Nucleus accumbens (tissue), 56 donors: ENCODE results near the gene PDE4B.
A peak's percentile ranks its signal among the peaks of the same experiment; 100 is the strongest.
"Not testable (repeated sequence)": the region's sequence is repeated elsewhere in the genome, so short reads cannot be mapped to it uniquely, and the experiment has no call there.

Experiments
- DNase-seq, 56 donors: peaks; one replicate each; lab custom pipeline; 2025; lab: John Stamatoyannopoulos, UW

Gene PDE4B

GRCh38 chr1:66395202-66396061 lies 602.7 kb downstream of the PDE4B start:
- no peak for DNase-seq

GRCh38 chr1:66396212-66396890 lies 603.7 kb downstream of the PDE4B start:
- no peak for DNase-seq

DNA sequence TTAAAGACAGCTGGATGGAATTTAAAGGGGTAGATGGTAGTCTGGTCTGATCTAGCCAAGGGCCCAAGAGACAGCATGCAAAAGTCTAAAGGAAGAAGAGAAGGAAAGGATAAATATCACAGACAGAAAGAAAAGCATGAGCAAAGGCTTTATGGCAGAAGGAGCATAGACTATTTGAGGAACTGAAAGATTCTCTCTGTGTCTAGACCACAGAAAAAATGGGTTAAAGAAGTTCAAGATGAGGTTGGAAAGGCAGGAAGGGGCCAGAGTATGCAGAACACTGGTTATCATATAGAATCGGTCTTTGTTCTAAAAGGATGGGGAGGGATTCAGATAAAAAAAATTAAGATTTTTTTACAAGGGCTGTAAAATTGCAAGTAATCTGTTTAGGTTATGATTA lies 604.5 kb downstream of the PDE4B start:
- DNase-seq, result no peak

- DNase-seq, result no peak
Observed at GRCh38 chr1:66399888-66400529, 607.3 kb downstream of the PDE4B start.

GRCh38 chr1:66400660-66401059 lies 608.0 kb downstream of the PDE4B start:
- no peak for DNase-seq

GRCh38 chr1:66401244-66401643 lies 608.5 kb downstream of the PDE4B start:
- no peak for DNase-seq

DNA sequence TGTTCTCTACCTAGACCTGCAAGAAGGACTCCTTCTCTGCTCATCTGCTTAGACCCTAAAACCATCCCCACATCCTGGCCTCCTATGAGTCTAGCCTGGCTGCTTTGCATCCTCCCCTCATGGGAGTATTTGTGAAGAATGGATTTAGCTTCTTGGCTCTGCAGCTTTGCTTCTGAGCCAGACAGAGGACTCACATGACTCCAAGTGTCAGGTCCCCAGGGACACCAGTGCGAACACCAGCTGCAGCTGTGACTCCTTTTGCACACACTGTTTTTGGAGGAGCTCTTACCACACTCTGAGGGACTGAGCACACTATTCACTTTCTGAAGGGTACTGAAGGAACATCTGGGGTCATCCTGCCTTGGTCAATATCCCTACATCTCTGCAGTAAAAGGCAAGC lies 609.5 kb downstream of the PDE4B start:
- peak in 21 of 56 donors; percentile 4 to 49 (median 11) for DNase-seq

GRCh38 chr1:66403007-66403731 lies 610.5 kb downstream of the PDE4B start:
- no peak for DNase-seq

DNA sequence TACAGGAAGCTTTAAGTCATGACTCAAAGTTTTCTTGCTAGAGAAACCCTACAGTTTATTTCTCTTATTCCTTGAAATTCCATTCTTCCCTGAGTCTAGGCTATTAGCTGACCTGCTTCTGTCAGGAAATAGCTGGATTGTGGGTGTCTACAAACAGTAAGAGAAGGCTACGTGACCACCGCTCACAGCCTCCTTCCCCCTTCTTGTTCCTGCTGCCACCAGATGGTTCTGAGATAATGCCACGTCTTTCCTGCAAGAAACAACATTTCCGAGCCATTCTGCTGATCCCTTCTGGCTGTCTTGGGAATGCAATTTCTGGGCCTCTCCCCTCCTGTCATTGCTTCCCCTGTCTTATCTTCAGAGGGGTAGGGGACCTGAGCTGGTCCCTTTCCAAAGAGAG lies 612.4 kb downstream of the PDE4B start:
- DNase-seq, result no peak

DNA sequence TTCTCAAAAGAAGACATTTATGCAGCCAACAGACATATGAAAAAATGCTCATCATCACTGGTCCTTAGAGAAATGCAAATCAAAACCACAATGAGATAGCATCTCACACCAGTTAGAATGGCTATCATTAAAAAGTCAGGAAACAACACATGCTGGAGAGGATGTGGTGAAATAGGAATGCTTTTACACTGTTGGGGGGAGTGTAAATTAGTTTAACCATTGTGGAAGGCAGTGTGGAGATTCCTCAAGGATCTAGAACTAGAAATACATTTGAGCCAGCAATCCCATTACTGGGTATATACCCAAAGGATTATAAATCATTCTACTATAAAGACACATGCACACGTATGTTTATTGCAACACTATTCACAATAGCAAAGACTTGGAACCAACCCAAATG lies 618.8 kb downstream of the PDE4B start:
- DNase-seq, result not testable (repeated sequence)

DNA sequence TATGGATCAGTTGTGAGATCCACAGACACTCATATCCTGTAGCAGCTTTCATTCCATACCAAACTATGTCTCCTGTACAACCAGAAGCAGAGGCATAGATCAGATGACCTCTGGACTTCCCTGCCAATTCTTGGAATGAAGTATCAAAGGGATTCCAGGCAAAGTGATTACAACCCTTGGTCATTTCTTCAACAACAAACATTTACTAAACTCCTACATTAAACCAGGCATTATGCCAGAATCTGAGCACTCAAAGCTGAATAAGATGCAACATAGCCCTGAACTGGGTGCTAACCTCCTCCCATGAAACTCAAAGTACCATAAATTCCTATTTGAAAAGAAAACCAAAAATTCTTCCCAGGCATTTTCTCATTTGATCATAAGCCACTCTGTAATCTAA lies 620.0 kb downstream of the PDE4B start:
- no peak for DNase-seq

DNA sequence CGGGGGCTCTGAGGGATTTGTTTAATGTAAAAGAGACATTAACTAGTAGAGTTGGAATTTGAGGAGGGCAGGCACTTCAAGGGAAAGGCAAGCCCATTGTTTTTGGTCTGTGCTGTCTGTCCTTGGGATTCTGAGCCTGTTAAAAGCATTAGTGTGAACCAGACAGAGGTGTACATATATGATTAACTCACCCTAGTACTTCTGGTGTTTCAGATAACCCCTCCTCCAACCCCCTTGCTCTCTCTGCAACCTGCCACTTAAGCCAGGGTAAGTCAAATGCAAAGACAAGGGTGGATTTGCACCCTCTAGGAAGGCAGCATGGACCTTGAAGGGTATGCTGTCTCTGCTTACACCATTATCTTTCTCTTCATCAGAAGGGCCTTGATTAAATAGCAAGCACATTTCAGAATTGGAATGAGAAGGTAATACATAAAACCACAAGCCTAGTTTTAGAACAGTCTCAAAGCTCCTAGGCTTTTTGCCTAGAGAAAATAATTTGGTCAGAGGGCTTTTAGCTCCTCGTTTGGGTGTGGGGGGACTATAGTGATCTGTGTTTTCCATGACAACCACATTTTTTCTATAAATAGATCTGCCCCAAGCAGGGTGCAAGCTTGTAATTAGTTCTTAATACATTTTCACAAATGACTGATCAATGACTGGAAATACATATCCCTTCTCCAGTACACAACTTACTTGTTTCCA lies 620.6 kb downstream of the PDE4B start:
- DNase-seq, result no peak

GRCh38 chr1:66413838-66414175 lies 621.1 kb downstream of the PDE4B start:
- no peak for DNase-seq

DNA sequence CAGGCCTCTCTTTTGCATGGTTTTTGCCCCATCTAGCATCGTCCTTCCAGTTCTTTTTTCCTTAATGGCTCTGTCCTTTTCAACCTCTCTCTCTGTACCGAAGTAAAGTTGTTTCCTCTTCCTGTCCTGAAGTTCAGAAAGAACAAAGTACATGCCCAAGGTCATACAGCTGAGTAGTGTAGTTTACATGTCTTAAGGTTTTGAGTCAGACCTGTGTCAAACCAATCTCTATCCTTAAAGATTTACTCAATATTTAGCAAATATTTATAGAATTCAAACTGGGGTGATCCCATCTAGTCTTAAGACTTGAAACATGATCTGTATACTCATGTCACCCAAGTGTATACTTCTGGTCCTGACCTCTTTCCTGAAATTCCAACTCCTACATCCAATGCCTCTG lies 622.6 kb downstream of the PDE4B start:
- DNase-seq, result no peak

DNA sequence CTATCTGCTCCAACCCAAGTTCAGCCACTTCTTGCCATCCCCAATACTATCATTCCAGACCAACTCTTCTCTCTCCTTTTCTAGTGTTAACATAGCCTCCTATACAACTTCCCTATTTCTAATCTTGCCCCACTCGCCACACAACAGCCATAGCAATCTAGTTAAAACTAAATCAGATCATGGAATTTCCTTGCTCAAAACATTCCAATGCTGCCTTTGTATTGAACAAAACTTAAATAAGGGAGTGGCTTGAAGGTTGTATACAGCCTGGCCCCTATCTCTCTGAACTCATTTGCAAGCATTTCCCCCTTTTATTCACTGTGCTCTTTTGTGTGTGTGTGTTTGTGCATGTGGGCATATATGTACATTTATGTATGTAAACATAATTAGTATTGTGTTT lies 623.2 kb downstream of the PDE4B start:
- DNase-seq, result no peak

DNA sequence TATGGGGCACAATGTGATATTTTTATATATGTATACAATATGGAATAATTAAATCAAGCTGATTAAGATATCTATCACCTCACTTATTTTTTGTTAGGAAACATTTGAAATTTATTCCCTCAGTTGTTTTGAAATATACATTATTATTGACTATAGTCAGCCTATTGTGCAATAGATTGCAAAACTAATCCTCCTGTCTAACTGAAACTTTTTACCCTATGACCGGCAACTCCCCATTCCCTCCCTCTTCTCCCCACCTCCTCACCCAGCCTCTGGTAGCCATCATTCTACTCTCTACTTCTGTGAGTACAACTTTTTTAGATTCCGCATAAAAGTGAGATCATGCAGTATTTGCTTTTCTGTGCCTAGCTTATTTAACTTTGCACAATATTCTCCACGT lies 623.6 kb downstream of the PDE4B start:
- DNase-seq, result no peak

GRCh38 chr1:66418021-66418420 lies 625.3 kb downstream of the PDE4B start:
- no peak for DNase-seq

- DNase-seq, result not testable (repeated sequence)
Observed at GRCh38 chr1:66420171-66420570, 627.5 kb downstream of the PDE4B start.

- not testable (repeated sequence) for DNase-seq
Observed at GRCh38 chr1:66420906-66421305, 628.2 kb downstream of the PDE4B start.

- no peak for DNase-seq
Observed at GRCh38 chr1:66422804-66423203, 630.1 kb downstream of the PDE4B start.
